Activated T-helper 17 cell treated with anti-CD3 and anti-CD28 coated beads, Interleukin-2, amount 50 U/mL, for 72 hours (primary cell): ENCODE results near the gene MAN1A2. TPM values are rescaled to one million over a fixed set of nuclear protein-coding genes. Genes with fewer than 3 reads are reported as not detected.

Experiments
- ATAC-seq: fragments of 150-1000 bp; cut with Tn5 transposase; replicated peaks from 2 replicates; pipeline ENCODE4 v1.10.0; 2021; ENCODE audit warnings: mild to moderate bottlenecking, moderate library complexity
- H3K27ac Mint-ChIP-seq: one replicate; pipeline ENCODE4 v1.8.0; 2022; ENCODE audit warnings: mixed read lengths
- H3K27me3 Mint-ChIP-seq: one replicate; pipeline ENCODE4 v1.8.0; 2022; ENCODE audit warnings: mixed read lengths
- H3K36me3 Mint-ChIP-seq: one replicate; pipeline ENCODE4 v1.8.0; 2022; ENCODE audit warnings: low read depth, mild to moderate bottlenecking, mixed read lengths
- H3K4me1 Mint-ChIP-seq: one replicate; pipeline ENCODE4 v1.8.0; 2022; ENCODE audit warnings: mixed read lengths
- H3K4me3 Mint-ChIP-seq: one replicate; pipeline ENCODE4 v1.8.0; 2022; ENCODE audit warnings: mild to moderate bottlenecking, mixed read lengths
- H3K9me3 Mint-ChIP-seq: one replicate; pipeline ENCODE4 v1.8.0; 2022; ENCODE audit warnings: mixed read lengths
- total RNA-seq, 2 donors: library from RNA; stranded (reverse); gene quantifications; one replicate each; pipeline ENCODE4 v1.2.3, GENCODE V29; 2022

Gene MAN1A2
- total RNA-seq, 2 donors from 2014 or later, result 26.1 to 26.5 TPM

- ATAC-seq, result no peak
- Mint-ChIP-seq H3K27me3 (no peaks in the 10 kb centered on the region), H3K4me3 (no peak overlapping the region), H3K36me3 (no peaks in the 10 kb centered on the region), H3K4me1 (peaks cover 12% of the 10 kb centered on the region), H3K9me3 (no peaks in the 10 kb centered on the region), H3K27ac (no peak overlapping the region)
These were observed 202.6 kb downstream of the MAN1A2 start for GRCh38 chr1:117569856-117570255.

- H3K4me1 Mint-ChIP-seq, result peaks cover 12% of the 10 kb centered on the region
- no peak for ATAC-seq
- H3K27me3 Mint-ChIP-seq, result no peaks in the 10 kb centered on the region
- no peak overlapping the region for H3K4me3 Mint-ChIP-seq
- no peak overlapping the region for H3K27ac Mint-ChIP-seq
- no peaks in the 10 kb centered on the region for H3K36me3 Mint-ChIP-seq
- no peaks in the 10 kb centered on the region for H3K9me3 Mint-ChIP-seq
These were observed 203.8 kb downstream of the MAN1A2 start for GRCh38 chr1:117570988-117571409.

- Mint-ChIP-seq H3K9me3 (no peaks in the 10 kb centered on the region), H3K4me1 (peaks cover 12% of the 10 kb centered on the region), H3K4me3 (no peak overlapping the region), H3K36me3 (no peaks in the 10 kb centered on the region), H3K27me3 (no peaks in the 10 kb centered on the region), H3K27ac (no peak overlapping the region)
- no peak for ATAC-seq
These were observed 204.2 kb downstream of the MAN1A2 start for GRCh38 chr1:117571496-117571895.

GRCh38 chr1:117572546-117572945 is 205.3 kb downstream of the MAN1A2 start:
- Mint-ChIP-seq H3K9me3 (no peaks in the 10 kb centered on the region), H3K36me3 (no peaks in the 10 kb centered on the region), H3K4me3 (peak overlapping the region; percentile 24), H3K27ac (peak overlapping the region; percentile 8), H3K4me1 (peaks cover 12% of the 10 kb centered on the region), H3K27me3 (no peaks in the 10 kb centered on the region)
- peak; percentile 60 for ATAC-seq

- H3K36me3 Mint-ChIP-seq, result no peaks in the 10 kb centered on the region
- peaks cover 12% of the 10 kb centered on the region for H3K4me1 Mint-ChIP-seq
- ATAC-seq, result peak; percentile 74
- H3K4me3 Mint-ChIP-seq, result no peak overlapping the region
- no peaks in the 10 kb centered on the region for H3K9me3 Mint-ChIP-seq
- H3K27me3 Mint-ChIP-seq, result no peaks in the 10 kb centered on the region
- H3K27ac Mint-ChIP-seq, result no peak overlapping the region
These were observed 206.3 kb downstream of the MAN1A2 start for GRCh38 chr1:117573386-117574023.

- Mint-ChIP-seq H3K27ac (peak overlapping the region; percentile 22), H3K4me3 (no peak overlapping the region), H3K36me3 (no peaks in the 10 kb centered on the region), H3K9me3 (no peaks in the 10 kb centered on the region), H3K4me1 (peaks cover 12% of the 10 kb centered on the region), H3K27me3 (no peaks in the 10 kb centered on the region)
- no peak for ATAC-seq
These were observed 207.0 kb downstream of the MAN1A2 start for GRCh38 chr1:117574161-117574835.

GRCh38 chr1:117575586-117576225 is 208.5 kb downstream of the MAN1A2 start:
- ATAC-seq, result no peak
- Mint-ChIP-seq H3K27ac (no peak overlapping the region), H3K4me3 (no peak overlapping the region), H3K4me1 (peaks cover 12% of the 10 kb centered on the region), H3K27me3 (no peaks in the 10 kb centered on the region), H3K36me3 (no peaks in the 10 kb centered on the region), H3K9me3 (no peaks in the 10 kb centered on the region)

GRCh38 chr1:117576236-117576635 is 209.0 kb downstream of the MAN1A2 start:
- Mint-ChIP-seq H3K9me3 (no peaks in the 10 kb centered on the region), H3K4me3 (no peak overlapping the region), H3K4me1 (peaks cover 12% of the 10 kb centered on the region), H3K27me3 (no peaks in the 10 kb centered on the region), H3K36me3 (no peaks in the 10 kb centered on the region), H3K27ac (no peak overlapping the region)
- ATAC-seq, result no peak

- Mint-ChIP-seq H3K36me3 (no peaks in the 10 kb centered on the region), H3K4me3 (no peak overlapping the region), H3K4me1 (peaks cover 6% of the 10 kb centered on the region), H3K27me3 (no peaks in the 10 kb centered on the region), H3K27ac (no peak overlapping the region), H3K9me3 (no peaks in the 10 kb centered on the region)
- no peak for ATAC-seq
These were observed 210.1 kb downstream of the MAN1A2 start for GRCh38 chr1:117577191-117577885.

- Mint-ChIP-seq H3K36me3 (no peaks in the 10 kb centered on the region), H3K4me1 (no peaks in the 10 kb centered on the region), H3K27ac (no peak overlapping the region), H3K9me3 (no peaks in the 10 kb centered on the region), H3K4me3 (no peak overlapping the region), H3K27me3 (no peaks in the 10 kb centered on the region)
- ATAC-seq, result no peak
These were observed 211.2 kb downstream of the MAN1A2 start for GRCh38 chr1:117578466-117578865.

Other genes with a start within 250 kb of the MAN1A2 start
- gene TRIM45, start 245.7 kb upstream of the MAN1A2 start, total RNA-seq, result 1 to 10 TPM in 1 of 2 donors, under 1 TPM in 1; 0.78 to 2.0 TPM
- gene VTCN1, start 156.5 kb upstream of the MAN1A2 start, total RNA-seq, result not detected
- gene TENT5C, start 238.6 kb downstream of the MAN1A2 start, total RNA-seq, result 10 to 100 TPM; 30.2 to 37.1 TPM